Measurements from ENCODE around the gene UPF2. TPM values are rescaled to one million over a fixed set of nuclear protein-coding genes. Genes with fewer than 3 reads are reported as not detected.

UPF2 gene
- total and polyA plus RNA-seq, 2 of the 13 experiments (the other 11 are each of a cell fraction or from before 2014, with no cell fraction given): 6.2 to 14.5 TPM

GRCh38 chr10:12042797-12043651 is at the start of gene UPF2 (continued):
- TF ChIP-seq PRPF4 (IDR thresholded peaks at IDR 0.05; ENCODE audit: low read depth, low read length, poor library complexity, severe bottlenecking) (peak; percentile 92), EED (CRISPR knock-in tag; IDR thresholded peaks at IDR 0.05) (no peak), ZBTB1 (CRISPR knock-in tag; IDR thresholded peaks at IDR 0.05; ENCODE audit: borderline replicate concordance) (no peak), ZFP37 (CRISPR knock-in tag; IDR thresholded peaks at IDR 0.05; ENCODE audit: borderline replicate concordance) (no peak; the same call in 1 of the 2 replicates), PBX3 (CRISPR knock-in tag; IDR thresholded peaks at IDR 0.05; ENCODE audit: borderline replicate concordance) (no peak), ZNF572 (CRISPR knock-in tag; IDR thresholded peaks at IDR 0.05) (no peak), SP1 (IDR thresholded peaks at IDR 0.05) (no peak), SP1 (CRISPR knock-in tag; IDR thresholded peaks at IDR 0.05) (peak; percentile 50; the same call in 1 of the 2 replicates), IRF2 (CRISPR knock-in tag; IDR thresholded peaks at IDR 0.05) (no peak; the same call in 1 of the 2 replicates), SKIL (CRISPR knock-in tag; IDR thresholded peaks at IDR 0.05; ENCODE audit: borderline replicate concordance) (no peak), ZNF792 (CRISPR knock-in tag; IDR thresholded peaks at IDR 0.05) (no peak), TFDP2 (CRISPR knock-in tag; IDR thresholded peaks at IDR 0.05) (peak; percentile 44; the same call in 1 of the 2 replicates), EP300 (IDR thresholded peaks at IDR 0.05; ENCODE audit: low read depth in 2 of 2, low read length in 2 of 2) (0 out of 4 replicates have a peak, but pooled peaks of 1 of the 2 experiments have one; percentile 2), EP300 (CRISPR knock-in tag; IDR thresholded peaks at IDR 0.05; ENCODE audit: borderline replicate concordance) (no peak), ZNF766 (CRISPR knock-in tag; IDR thresholded peaks at IDR 0.05; ENCODE audit: borderline replicate concordance) (no peak; the same call in 1 of the 2 replicates), KDM5A (IDR thresholded peaks at IDR 0.05; ENCODE audit: borderline replicate concordance, low read length) (peak; percentile 90; the same call in 1 of the 2 replicates), ZSCAN25 (CRISPR knock-in tag; IDR thresholded peaks at IDR 0.05) (no peak), KDM3A (CRISPR knock-in tag; IDR thresholded peaks at IDR 0.05; ENCODE audit: low read depth) (no peak), ZFP36L1 (CRISPR knock-in tag; IDR thresholded peaks at IDR 0.05) (no peak), ATF1 (CRISPR knock-in tag; IDR thresholded peaks at IDR 0.05) (no peak; the same call in 1 of the 2 replicates), ZNF567 (CRISPR knock-in tag; IDR thresholded peaks at IDR 0.05; ENCODE audit: borderline replicate concordance) (no peak), ELF3 (CRISPR knock-in tag; IDR thresholded peaks at IDR 0.05) (peak; percentile 79), ZNF180 (CRISPR knock-in tag; IDR thresholded peaks at IDR 0.05; ENCODE audit: borderline replicate concordance, low read depth) (no peak), MBNL3 (CRISPR knock-in tag; conservative IDR thresholded peaks at IDR 0.05) (no peak)
- TF ChIP-seq, protein P1, sequence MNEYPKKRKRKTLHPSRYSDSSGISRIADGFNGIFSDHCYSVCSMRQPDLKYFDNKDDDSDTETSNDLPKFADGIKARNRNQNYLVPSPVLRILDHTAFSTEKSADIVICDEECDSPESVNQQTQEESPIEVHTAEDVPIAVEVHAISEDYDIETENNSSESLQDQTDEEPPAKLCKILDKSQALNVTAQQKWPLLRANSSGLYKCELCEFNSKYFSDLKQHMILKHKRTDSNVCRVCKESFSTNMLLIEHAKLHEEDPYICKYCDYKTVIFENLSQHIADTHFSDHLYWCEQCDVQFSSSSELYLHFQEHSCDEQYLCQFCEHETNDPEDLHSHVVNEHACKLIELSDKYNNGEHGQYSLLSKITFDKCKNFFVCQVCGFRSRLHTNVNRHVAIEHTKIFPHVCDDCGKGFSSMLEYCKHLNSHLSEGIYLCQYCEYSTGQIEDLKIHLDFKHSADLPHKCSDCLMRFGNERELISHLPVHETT (CRISPR knock-in tag; conservative IDR thresholded peaks at IDR 0.05): 0 out of 2 replicates have a peak, but pooled peaks have one; percentile 9
